H1 (cell line): ENCODE results near the gene TGIF1.

Experiments used
- ATF3 ChIP-seq: IDR thresholded peaks from 2 replicates; pipeline ENCODE4 v1.6.1; 2011; ENCODE audit warnings: low read depth, mild to moderate bottlenecking, low read length; ENCODE audit not compliant: insufficient read depth
- BCL11A ChIP-seq, 2 experiments: IDR thresholded peaks; one replicate each; pipeline ENCODE4 v1.6.1; 2011; ENCODE audit warnings: low read depth in 2 of 2, low read length in 2 of 2, mild to moderate bottlenecking in 2 of 2
- CTCF ChIP-seq, 3 experiments: IDR thresholded peaks; 1 replicate in 2 of 3; 2 replicates in 1 of 3; pipeline versions ENCODE4 v1.5.1 to v1.6.1; 2011; ENCODE audit warnings: low read length in 3 of 3, mild to moderate bottlenecking in 3 of 3, inconsistent platforms in 2 of 3, low read depth in 1 of 3, moderate library complexity in 1 of 3; ENCODE audit not compliant: insufficient read depth in 1 of 3; ENCODE audit errors: control extremely low read depth in 1 of 3
- EP300 ChIP-seq, 2 experiments: IDR thresholded peaks; 1 replicate in 1 of 2; 2 replicates in 1 of 2; pipeline ENCODE4 v1.6.1; 2011 to 2012; ENCODE audit warnings: low read depth in 2 of 2, low read length in 2 of 2, mild to moderate bottlenecking in 2 of 2, borderline replicate concordance in 1 of 2, inconsistent platforms in 1 of 2, moderate library complexity in 1 of 2
- EZH2 ChIP-seq: fragments of 200-600 bp; sonication (generic); IDR thresholded peaks from 2 replicates; pipeline ENCODE4 v1.7.1; 2012; ENCODE audit warnings: low read depth, mild to moderate bottlenecking, moderate library complexity, low read length, inconsistent platforms; ENCODE audit not compliant: severe bottlenecking
- HDAC2 ChIP-seq, 2 experiments: fragments of 300-600 bp in 1 of 2; sonication (generic) in 1 of 2; IDR thresholded peaks; 2 replicates each; pipeline ENCODE4 v1.6.1; 2011 to 2012; ENCODE audit warnings: low read depth in 2 of 2, low read length in 2 of 2, mild to moderate bottlenecking in 2 of 2, moderate library complexity in 2 of 2, borderline replicate concordance in 1 of 2, inconsistent platforms in 1 of 2
- HDAC6 ChIP-seq: IDR thresholded peaks from one replicate; pipeline ENCODE4 v1.7.1; 2012; ENCODE audit warnings: low read depth, mild to moderate bottlenecking, inconsistent platforms, low read length, moderate library complexity
- MAFK ChIP-seq: IDR thresholded peaks from 2 replicates; pipeline ENCODE4 v1.6.1; 2012; ENCODE audit warnings: low read depth, mild to moderate bottlenecking, improper control_type of control experiment, low read length
- POLR2A ChIP-seq, 2 experiments: IDR thresholded peaks; 1 replicate in 1 of 2; 2 replicates in 1 of 2; pipeline ENCODE4 v1.6.1; 2011; ENCODE audit warnings: low read depth in 2 of 2, low read length in 2 of 2, mild to moderate bottlenecking in 2 of 2; ENCODE audit errors: control extremely low read depth in 1 of 2
- POLR2AphosphoS5 ChIP-seq: IDR thresholded peaks from 2 replicates; pipeline ENCODE4 v1.6.1; 2011; ENCODE audit warnings: low read depth, low read length
- SP4 ChIP-seq: IDR thresholded peaks from 2 replicates; pipeline ENCODE4 v1.6.1; 2012; ENCODE audit warnings: low read length, inconsistent platforms
- TAF1 ChIP-seq: IDR thresholded peaks from 2 replicates; pipeline ENCODE4 v1.6.1; 2011; ENCODE audit warnings: mild to moderate bottlenecking, low read depth, low read length

DNA sequence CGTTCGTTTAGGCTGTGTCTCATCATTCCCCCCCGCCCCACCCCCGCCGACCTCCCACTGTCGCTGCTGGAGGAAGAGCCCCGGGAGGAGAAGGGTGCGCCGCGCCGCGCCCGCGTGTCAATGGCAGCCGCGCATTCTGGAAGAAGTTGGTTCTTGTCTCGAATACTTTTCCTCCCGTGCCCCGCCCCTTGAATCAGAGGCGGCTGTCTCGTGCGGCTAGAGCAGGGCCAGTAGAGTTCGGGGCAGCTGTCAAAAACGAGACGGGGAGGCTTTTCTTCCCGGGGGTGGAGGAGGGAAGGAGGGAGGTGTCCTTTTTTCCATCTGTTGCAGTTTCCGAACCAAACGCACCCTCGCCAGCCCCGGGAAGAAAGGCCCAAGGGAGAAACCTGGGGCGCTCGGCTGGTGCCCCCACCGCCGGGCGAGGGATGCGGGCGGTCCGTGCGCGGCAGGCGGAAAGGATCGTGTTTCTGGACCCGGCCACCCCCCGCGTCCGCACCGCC lies 410 bp upstream of the TGIF1 start:
- TF ChIP-seq CTCF (IDR thresholded peaks at IDR 0.05; ENCODE audit: control extremely low read depth in 1 of 3, insufficient read depth in 1 of 3, low read depth in 1 of 3, low read length in 3 of 3) = no peak
- no peak for TF ChIP-seq SP4
- TF ChIP-seq TAF1 = no peak
- no peak for TF ChIP-seq ATF3
- TF ChIP-seq MAFK = no peak
- TF ChIP-seq EZH2 = no peak
- no peak for TF ChIP-seq EP300 (IDR thresholded peaks at IDR 0.05; ENCODE audit: borderline replicate concordance in 1 of 2, low read depth in 2 of 2, low read length in 2 of 2)
- no peak for TF ChIP-seq POLR2AphosphoS5
- TF ChIP-seq HDAC2 (IDR thresholded peaks at IDR 0.05; ENCODE audit: borderline replicate concordance in 1 of 2, low read depth in 2 of 2, low read length in 2 of 2) = no peak
- no peak for TF ChIP-seq HDAC6
- TF ChIP-seq POLR2A (IDR thresholded peaks at IDR 0.05; ENCODE audit: control extremely low read depth in 1 of 2, low read depth in 2 of 2, low read length in 2 of 2) = peak in 1 of 2 experiments; percentile 15; a peak in 1 of 3 replicates
- no peak for TF ChIP-seq BCL11A (IDR thresholded peaks at IDR 0.05; ENCODE audit: low read depth in 2 of 2, low read length in 2 of 2)
